ENCODE results near the gene PRRC2B.
"Not testable (repeated sequence)": the region's sequence is repeated elsewhere in the genome, so short reads cannot be mapped to it uniquely, and the experiment has no call there.

Gene PRRC2B

GRCh38 chr9:131513177-131513576 is 119.3 kb downstream of the PRRC2B start:
- no peaks in the 10 kb centered on the region for H3K4me1 ChIP-seq (ENCODE audit: insufficient read depth, insufficient read length)
- H3K9ac ChIP-seq (ENCODE audit: insufficient read length, low read depth), result no peak overlapping the region
- H3K4me3 ChIP-seq (ENCODE audit: insufficient read length, low read depth), result no peak overlapping the region
- H3K36me3 ChIP-seq (ENCODE audit: insufficient read depth, insufficient read length, low read length), result peaks cover 94% of the 10 kb centered on the region
- TF ChIP-seq ZNF274 (IDR thresholded peaks at IDR 0.05; ENCODE audit: low read depth, low read length) (no peak), YY1 (IDR thresholded peaks at IDR 0.05; ENCODE audit: insufficient read depth, insufficient read length) (no peak), SUZ12 (IDR thresholded peaks at IDR 0.05; ENCODE audit: extremely low read depth, insufficient read depth, insufficient read length) (no peak)
- peaks cover 8% of the 10 kb centered on the region; the same call in 1 of the 2 replicates for H3K9me3 ChIP-seq (ENCODE audit: insufficient read depth, low read length)
- no peak for DNase-seq (ENCODE audit: low read depth, low spot score)
- H3K27me3 ChIP-seq (ENCODE audit: insufficient read depth, insufficient read length), result no peaks in the 10 kb centered on the region

GRCh38 chr9:131515559-131516031 is 121.7 kb downstream of the PRRC2B start:
- not testable (repeated sequence) for H3K27me3 ChIP-seq (ENCODE audit: insufficient read depth, insufficient read length); H3K4me3 ChIP-seq (ENCODE audit: insufficient read length, low read depth); H3K4me1 ChIP-seq (ENCODE audit: insufficient read depth, insufficient read length); DNase-seq (ENCODE audit: low read depth, low spot score); H3K9ac ChIP-seq (ENCODE audit: insufficient read length, low read depth); H3K9me3 ChIP-seq (ENCODE audit: insufficient read depth, low read length)
- peaks cover 97% of the 10 kb centered on the region for H3K36me3 ChIP-seq (ENCODE audit: insufficient read depth, insufficient read length, low read length)

- no peak overlapping the region for H3K9ac ChIP-seq (ENCODE audit: insufficient read length, low read depth)
- no peaks in the 10 kb centered on the region for H3K4me1 ChIP-seq (ENCODE audit: insufficient read depth, insufficient read length)
- H3K9me3 ChIP-seq (ENCODE audit: insufficient read depth, low read length), result peaks cover 8% of the 10 kb centered on the region; the same call in 1 of the 2 replicates
- TF ChIP-seq ZNF274 (IDR thresholded peaks at IDR 0.05; ENCODE audit: low read depth, low read length), result no peak
- TF ChIP-seq YY1 (IDR thresholded peaks at IDR 0.05; ENCODE audit: insufficient read depth, insufficient read length), result no peak
- no peak for TF ChIP-seq SUZ12 (IDR thresholded peaks at IDR 0.05; ENCODE audit: extremely low read depth, insufficient read depth, insufficient read length)
- H3K4me3 ChIP-seq (ENCODE audit: insufficient read length, low read depth), result no peak overlapping the region
- H3K27me3 ChIP-seq (ENCODE audit: insufficient read depth, insufficient read length), result no peaks in the 10 kb centered on the region
- H3K36me3 ChIP-seq (ENCODE audit: insufficient read depth, insufficient read length, low read length), result peaks cover 96% of the 10 kb centered on the region
- no peak for DNase-seq (ENCODE audit: low read depth, low spot score)
These were observed 122.2 kb downstream of the PRRC2B start for GRCh38 chr9:131516100-131516499.

GRCh38 chr9:131516930-131517329 is 123.0 kb downstream of the PRRC2B start:
- Histone ChIP-seq H3K36me3 (ENCODE audit: insufficient read depth, insufficient read length, low read length) (peaks cover 96% of the 10 kb centered on the region), H3K9ac (ENCODE audit: insufficient read length, low read depth) (no peak overlapping the region), H3K4me3 (ENCODE audit: insufficient read length, low read depth) (no peak overlapping the region), H3K9me3 (ENCODE audit: insufficient read depth, low read length) (peaks cover 8% of the 10 kb centered on the region; the same call in 1 of the 2 replicates), H3K27me3 (ENCODE audit: insufficient read depth, insufficient read length) (no peaks in the 10 kb centered on the region), H3K4me1 (ENCODE audit: insufficient read depth, insufficient read length) (no peaks in the 10 kb centered on the region)
- TF ChIP-seq ZNF274 (IDR thresholded peaks at IDR 0.05; ENCODE audit: low read depth, low read length), result no peak
- no peak for DNase-seq (ENCODE audit: low read depth, low spot score)

- Histone ChIP-seq H3K9me3 (ENCODE audit: insufficient read depth, low read length) (peaks cover 8% of the 10 kb centered on the region; the same call in 1 of the 2 replicates), H3K9ac (ENCODE audit: insufficient read length, low read depth) (no peak overlapping the region), H3K27me3 (ENCODE audit: insufficient read depth, insufficient read length) (no peaks in the 10 kb centered on the region), H3K4me1 (ENCODE audit: insufficient read depth, insufficient read length) (no peaks in the 10 kb centered on the region), H3K36me3 (ENCODE audit: insufficient read depth, insufficient read length, low read length) (peaks cover 98% of the 10 kb centered on the region), H3K4me3 (ENCODE audit: insufficient read length, low read depth) (no peak overlapping the region)
- no peak for TF ChIP-seq ZNF274 (IDR thresholded peaks at IDR 0.05; ENCODE audit: low read depth, low read length)
- no peak for TF ChIP-seq YY1 (IDR thresholded peaks at IDR 0.05; ENCODE audit: insufficient read depth, insufficient read length)
- TF ChIP-seq SUZ12 (IDR thresholded peaks at IDR 0.05; ENCODE audit: extremely low read depth, insufficient read depth, insufficient read length), result no peak
- no peak for DNase-seq (ENCODE audit: low read depth, low spot score)
These were observed 123.9 kb downstream of the PRRC2B start for GRCh38 chr9:131517761-131518190.

GRCh38 chr9:131518553-131518952 is 124.7 kb downstream of the PRRC2B start:
- no peak overlapping the region for H3K4me3 ChIP-seq (ENCODE audit: insufficient read length, low read depth)
- H3K9ac ChIP-seq (ENCODE audit: insufficient read length, low read depth), result no peak overlapping the region
- no peak for TF ChIP-seq ZNF274 (IDR thresholded peaks at IDR 0.05; ENCODE audit: low read depth, low read length)
- no peak for TF ChIP-seq YY1 (IDR thresholded peaks at IDR 0.05; ENCODE audit: insufficient read depth, insufficient read length)
- H3K9me3 ChIP-seq (ENCODE audit: insufficient read depth, low read length), result peaks cover 8% of the 10 kb centered on the region; the same call in 1 of the 2 replicates
- no peaks in the 10 kb centered on the region for H3K27me3 ChIP-seq (ENCODE audit: insufficient read depth, insufficient read length)
- H3K4me1 ChIP-seq (ENCODE audit: insufficient read depth, insufficient read length), result no peaks in the 10 kb centered on the region
- H3K36me3 ChIP-seq (ENCODE audit: insufficient read depth, insufficient read length, low read length), result peaks cover 98% of the 10 kb centered on the region
- no peak for DNase-seq (ENCODE audit: low read depth, low spot score)

- H3K9ac ChIP-seq (ENCODE audit: insufficient read length, low read depth), result no peak overlapping the region
- peaks cover 5% of the 10 kb centered on the region for H3K4me1 ChIP-seq (ENCODE audit: insufficient read depth, insufficient read length)
- H3K36me3 ChIP-seq (ENCODE audit: insufficient read depth, insufficient read length, low read length), result peaks cover 99% of the 10 kb centered on the region
- DNase-seq (ENCODE audit: low read depth, low spot score), result no peak
- TF ChIP-seq SUZ12 (IDR thresholded peaks at IDR 0.05; ENCODE audit: extremely low read depth, insufficient read depth, insufficient read length) (no peak), ZNF274 (IDR thresholded peaks at IDR 0.05; ENCODE audit: low read depth, low read length) (no peak), YY1 (IDR thresholded peaks at IDR 0.05; ENCODE audit: insufficient read depth, insufficient read length) (no peak)
- H3K4me3 ChIP-seq (ENCODE audit: insufficient read length, low read depth), result no peak overlapping the region
- no peaks in the 10 kb centered on the region for H3K27me3 ChIP-seq (ENCODE audit: insufficient read depth, insufficient read length)
- peaks cover 7% of the 10 kb centered on the region; the same call in 1 of the 2 replicates for H3K9me3 ChIP-seq (ENCODE audit: insufficient read depth, low read length)
These were observed 126.6 kb downstream of the PRRC2B start for GRCh38 chr9:131520503-131520902.

- Histone ChIP-seq H3K9ac (ENCODE audit: insufficient read length, low read depth) (no peak overlapping the region), H3K4me3 (ENCODE audit: insufficient read length, low read depth) (no peak overlapping the region), H3K9me3 (ENCODE audit: insufficient read depth, low read length) (0 out of 2 replicates have a peak, but pooled peaks cover under 1% of the 10 kb centered on the region), H3K27me3 (ENCODE audit: insufficient read depth, insufficient read length) (no peaks in the 10 kb centered on the region), H3K36me3 (ENCODE audit: insufficient read depth, insufficient read length, low read length) (peaks cover 99% of the 10 kb centered on the region), H3K4me1 (ENCODE audit: insufficient read depth, insufficient read length) (peaks cover 5% of the 10 kb centered on the region)
- no peak for TF ChIP-seq YY1 (IDR thresholded peaks at IDR 0.05; ENCODE audit: insufficient read depth, insufficient read length)
- no peak for TF ChIP-seq SUZ12 (IDR thresholded peaks at IDR 0.05; ENCODE audit: extremely low read depth, insufficient read depth, insufficient read length)
- no peak for TF ChIP-seq ZNF274 (IDR thresholded peaks at IDR 0.05; ENCODE audit: low read depth, low read length)
- DNase-seq (ENCODE audit: low read depth, low spot score), result no peak
These were observed 127.3 kb downstream of the PRRC2B start for GRCh38 chr9:131521203-131521602.
